Panc1 (cell line): ENCODE results near the gene BAHCC1. TPM values are rescaled to one million over a fixed set of nuclear protein-coding genes. Genes with fewer than 3 reads are reported as not detected.
A peak's percentile ranks its signal among the peaks of the same experiment; 100 is the strongest.

Experiments used
- ATAC-seq: fragments of 200-7000 bp; cut with Tn5 transposase; 2 replicates; pipeline ENCODE4 v1.9.1; 2020; ENCODE audit warnings: mild to moderate bottlenecking, moderate library complexity
- BruUV-seq: library from RNA; stranded (reverse); fragments of 400-500 nt; replicated peaks from 2 replicates; lab custom pipeline; 2021; lab: Mats Ljungman, UMichigan
- CTCF ChIA-PET: fragments of 300-600 bp; sonication (Branson Sonifier 250); formaldehyde crosslinking; loops from one replicate; lab custom pipeline; 2022; ENCODE audit warnings: antibody characterized with exemption; lab: Charles Lee
- POLR2A ChIA-PET: fragments of 300-600 bp; sonication (Branson Sonifier 250); formaldehyde crosslinking; loops from one replicate; lab custom pipeline; 2022; ENCODE audit warnings: antibody characterized with exemption; lab: Charles Lee
- DNase-seq: peaks from one replicate; pipeline ENCODE4 v3.0.0-alpha.2; 2010; ENCODE audit warnings: low read depth, low spot score
- H3K27ac ChIP-seq: 2 replicates; pipeline ENCODE4 v1.5.1; 2011; ENCODE audit warnings: mild to moderate bottlenecking, low read length, inconsistent platforms
- H3K27me3 ChIP-seq: fragments of 200-500 bp; sonication (Bioruptor generic); 2 replicates; pipeline ENCODE4 v1.6.0; 2014; ENCODE audit warnings: low read length, inconsistent platforms; ENCODE audit not compliant: control insufficient read depth, insufficient read depth
- H3K36me3 ChIP-seq: fragments of 200-500 bp; sonication (Bioruptor generic); 2 replicates; pipeline ENCODE4 v1.5.1; 2014; ENCODE audit warnings: inconsistent platforms, mild to moderate bottlenecking, low read length, moderate library complexity; ENCODE audit not compliant: control insufficient read depth, insufficient read depth
- H3K4me1 ChIP-seq: 2 replicates; pipeline ENCODE4 v1.5.1; 2011; ENCODE audit warnings: inconsistent platforms, mild to moderate bottlenecking, low read length, moderate library complexity; ENCODE audit not compliant: control insufficient read depth, insufficient read depth
- H3K4me3 ChIP-seq, 2 experiments: 2 replicates each; pipeline ENCODE4 v1.5.1; 2011 to 2012; ENCODE audit warnings: low read depth in 2 of 2, low read length in 2 of 2, mild to moderate bottlenecking in 2 of 2, inconsistent platforms in 1 of 2, moderate library complexity in 1 of 2
- H3K9me3 ChIP-seq: fragments of 200-500 bp; sonication (Bioruptor generic); 2 replicates; pipeline ENCODE4 v1.5.1; 2014; ENCODE audit warnings: low read depth, mild to moderate bottlenecking, inconsistent platforms, low read length, moderate library complexity; ENCODE audit not compliant: control insufficient read depth, insufficient read depth
- CTCF ChIP-seq: fragments of 450-650 bp; IDR thresholded peaks from 2 replicates; pipeline ENCODE4 v1.5.1; 2017; ENCODE audit warnings: mild to moderate bottlenecking
- POLR2AphosphoS5 ChIP-seq: IDR thresholded peaks from 2 replicates; pipeline ENCODE4 v1.6.1; 2012; ENCODE audit warnings: mild to moderate bottlenecking, low read depth, low read length, moderate library complexity
- REST ChIP-seq, 2 experiments: IDR thresholded peaks; 2 replicates each; pipeline ENCODE4 v1.6.1; 2011 to 2012; ENCODE audit warnings: low read depth in 2 of 2, control low read depth in 1 of 2, low read length in 1 of 2, mild to moderate bottlenecking in 1 of 2, moderate library complexity in 1 of 2; ENCODE audit not compliant: insufficient read depth in 1 of 2
- SIN3A ChIP-seq: IDR thresholded peaks from 2 replicates; pipeline ENCODE4 v1.6.1; 2012; ENCODE audit warnings: low read depth, mild to moderate bottlenecking, low read length, moderate library complexity, borderline replicate concordance; ENCODE audit not compliant: insufficient read depth
- TCF7L2 ChIP-seq: IDR thresholded peaks from 2 replicates; pipeline ENCODE4 v1.6.1; 2011; ENCODE audit warnings: mild to moderate bottlenecking, low read depth, low read length, inconsistent platforms
- in situ Hi-C: cut with HindIII; loops from 2 replicates; pipeline ENCODE4 v1.10.0; 2016; ENCODE audit warnings: low sequenced_read_pairs, low pct_unique_long_range_greater_than_20kb
- intact Hi-C: fragments of 100-400 bp; cut with micrococcal nuclease; formaldehyde crosslinking; loops from one replicate; pipeline ENCODE4 v1.10.0; 2022; ENCODE audit not compliant: unreplicated experiment
- total RNA-seq: library from RNA; stranded (reverse); gene quantifications from one replicate; pipeline ENCODE4 v1.2.1, GENCODE V29; 2021; ENCODE audit not compliant: unreplicated experiment

BAHCC1 gene
- total RNA-seq, 1 experiment from 2014 or later: 77.4 TPM

- ChIA-PET POLR2A (no interaction called here), CTCF (no interaction called here)
- no peaks in the 10 kb centered on the region; the same call in 1 of the 2 replicates for H3K36me3 ChIP-seq
- ATAC-seq (peak; percentile 33), DNase-seq (peak; percentile 96)
- TF ChIP-seq POLR2AphosphoS5: peak; percentile 99
- peak; percentile 100 for TF ChIP-seq TCF7L2
- TF ChIP-seq REST (IDR thresholded peaks at IDR 0.05; ENCODE audit: insufficient read depth in 1 of 2, low read depth in 2 of 2, low read length in 1 of 2): peak in 1 of 2 experiments; percentile 53; a peak in 1 of 4 replicates
- peak; percentile 98 for TF ChIP-seq SIN3A
- TF ChIP-seq CTCF: no peak
- H3K9me3 ChIP-seq: no peaks in the 10 kb centered on the region
- H3K27ac ChIP-seq: peak overlapping the region; percentile 91
- in situ Hi-C loops (no loop called here), intact Hi-C loops (loop anchor here (5.0 kb wide), 1 partner anchor 123 kb away; no protein-coding TSS in a partner anchor)
- H3K4me3 ChIP-seq: peak overlapping the region; percentile 53 to 70
- no peaks in the 10 kb centered on the region for H3K27me3 ChIP-seq
- peaks cover 48% of the 10 kb centered on the region for H3K4me1 ChIP-seq
- BruUV-seq: no TSS peak
Observed at GRCh38 chr17:81393684-81394376, 1.4 kb upstream of the BAHCC1 start.

GRCh38 chr17:81394377-81394920 lies 808 bp upstream of the BAHCC1 start:
- H3K4me3 ChIP-seq: peak overlapping the region; percentile 53 to 70
- H3K9me3 ChIP-seq: no peaks in the 10 kb centered on the region
- TF ChIP-seq POLR2AphosphoS5: no peak
- ChIA-PET POLR2A (interaction anchor here (0.6 to 1.5 kb wide), 6 partner anchors 10 to 246 kb away, joined by 3 to 14 read pairs (median 5); no protein-coding TSS in a partner anchor), CTCF (interaction anchor here (0.6 to 1.1 kb wide), 4 partner anchors 35 to 142 kb away, joined by 3 to 6 read pairs (median 4); no protein-coding TSS in a partner anchor)
- ATAC-seq: no peak
- intact Hi-C loops (loop anchor here (5.0 kb wide), 1 partner anchor 123 kb away; no protein-coding TSS in a partner anchor), in situ Hi-C loops (no loop called here)
- DNase-seq: no peak
- no peaks in the 10 kb centered on the region; the same call in 1 of the 2 replicates for H3K36me3 ChIP-seq
- peaks cover 42% of the 10 kb centered on the region for H3K4me1 ChIP-seq
- no peaks in the 10 kb centered on the region for H3K27me3 ChIP-seq
- BruUV-seq: no TSS peak
- H3K27ac ChIP-seq: peak overlapping the region; percentile 91
